ENCODE results near the gene PLXND1.

The PLXND1 gene

DNA sequence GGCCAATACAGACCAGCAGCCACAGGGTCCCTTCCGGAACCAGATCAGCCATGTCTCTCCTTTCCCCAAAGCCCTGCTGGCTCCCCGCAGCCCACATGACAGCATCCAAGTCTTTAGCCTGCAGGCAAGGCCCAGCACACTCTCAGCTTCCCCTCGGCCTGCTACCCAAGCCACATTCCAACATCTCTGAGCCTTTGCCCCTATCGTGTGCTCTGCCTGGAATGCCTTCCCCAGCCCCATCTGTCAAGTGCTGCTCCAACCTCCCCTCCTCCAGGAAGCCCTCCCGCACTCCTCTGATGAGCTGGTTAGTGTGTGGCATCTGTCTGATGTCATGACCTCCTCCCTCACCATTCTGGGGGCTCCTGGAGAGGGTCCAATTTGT lies 8.5 kb downstream of the PLXND1 start:
- no peak overlapping the region for H3K4me3 ChIP-seq (ENCODE audit: low read depth, low read length)
- DNase-seq (ENCODE audit: low read depth): no peak
- TF ChIP-seq CTCF (IDR thresholded peaks at IDR 0.05; ENCODE audit: low read depth, low read length) (no peak), POLR2A (IDR thresholded peaks at IDR 0.05; ENCODE audit: extremely low read depth, insufficient read length) (no peak), MYC (IDR thresholded peaks at IDR 0.05; ENCODE audit: low read depth, low read length) (no peak)
- TF ChIP-seq, protein P1, sequence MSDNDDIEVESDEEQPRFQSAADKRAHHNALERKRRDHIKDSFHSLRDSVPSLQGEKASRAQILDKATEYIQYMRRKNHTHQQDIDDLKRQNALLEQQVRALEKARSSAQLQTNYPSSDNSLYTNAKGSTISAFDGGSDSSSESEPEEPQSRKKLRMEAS (IDR thresholded peaks at IDR 0.05; ENCODE audit: low read depth, low read length): no peak

DNA sequence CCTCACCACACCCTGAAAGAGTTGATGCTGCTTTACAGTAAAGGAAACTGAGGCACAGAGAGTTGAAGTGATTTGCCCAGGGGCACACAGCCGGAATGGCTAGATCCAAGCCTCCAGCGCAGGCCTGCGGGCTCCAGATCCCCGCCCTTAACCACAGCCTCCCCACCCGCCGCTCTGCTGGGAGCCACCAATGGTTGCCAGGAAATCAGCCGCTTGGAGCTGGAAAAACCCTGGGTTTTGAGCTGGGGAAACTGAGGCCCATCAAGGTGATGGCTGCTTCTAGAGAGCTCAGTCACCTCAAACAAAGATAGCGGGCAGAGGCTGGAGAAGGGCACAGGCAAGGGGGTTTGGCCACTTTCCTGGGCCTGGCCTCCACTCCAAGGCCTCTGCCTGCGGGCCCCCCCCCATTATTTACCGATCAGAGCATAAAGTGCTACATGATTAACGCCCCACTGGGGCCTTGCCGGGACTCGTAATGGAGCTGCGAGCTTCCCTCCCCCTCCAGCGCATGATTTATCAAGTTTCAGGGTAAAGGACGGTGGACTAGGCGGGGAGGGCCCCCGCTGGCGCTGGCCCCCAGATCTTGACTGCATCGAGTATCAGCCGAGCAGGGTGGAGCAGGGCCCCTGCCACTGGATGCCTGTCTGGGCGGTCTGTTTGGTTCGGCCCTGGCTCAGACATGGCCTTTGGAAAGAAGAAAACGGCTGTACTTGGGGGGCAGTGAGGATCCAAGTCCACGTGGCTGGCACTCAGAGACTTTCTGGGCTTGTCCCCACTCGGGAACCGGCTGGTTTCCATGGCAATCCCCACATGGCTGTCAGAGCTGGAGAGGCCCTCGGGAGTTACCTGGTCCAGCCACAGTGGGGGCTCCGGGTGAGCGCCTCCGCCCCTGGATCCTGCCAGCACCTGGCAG lies 9.1 kb downstream of the PLXND1 start:
- no peak for DNase-seq (ENCODE audit: low read depth)
- peak overlapping the region; percentile 38 for H3K4me3 ChIP-seq (ENCODE audit: low read depth, low read length)
- TF ChIP-seq POLR2A (IDR thresholded peaks at IDR 0.05; ENCODE audit: extremely low read depth, insufficient read length): no peak
- TF ChIP-seq, protein P1 (IDR thresholded peaks at IDR 0.05; ENCODE audit: low read depth, low read length): no peak
- no peak for TF ChIP-seq CTCF (IDR thresholded peaks at IDR 0.05; ENCODE audit: low read depth, low read length)
- no peak for TF ChIP-seq MYC (IDR thresholded peaks at IDR 0.05; ENCODE audit: low read depth, low read length)

DNA sequence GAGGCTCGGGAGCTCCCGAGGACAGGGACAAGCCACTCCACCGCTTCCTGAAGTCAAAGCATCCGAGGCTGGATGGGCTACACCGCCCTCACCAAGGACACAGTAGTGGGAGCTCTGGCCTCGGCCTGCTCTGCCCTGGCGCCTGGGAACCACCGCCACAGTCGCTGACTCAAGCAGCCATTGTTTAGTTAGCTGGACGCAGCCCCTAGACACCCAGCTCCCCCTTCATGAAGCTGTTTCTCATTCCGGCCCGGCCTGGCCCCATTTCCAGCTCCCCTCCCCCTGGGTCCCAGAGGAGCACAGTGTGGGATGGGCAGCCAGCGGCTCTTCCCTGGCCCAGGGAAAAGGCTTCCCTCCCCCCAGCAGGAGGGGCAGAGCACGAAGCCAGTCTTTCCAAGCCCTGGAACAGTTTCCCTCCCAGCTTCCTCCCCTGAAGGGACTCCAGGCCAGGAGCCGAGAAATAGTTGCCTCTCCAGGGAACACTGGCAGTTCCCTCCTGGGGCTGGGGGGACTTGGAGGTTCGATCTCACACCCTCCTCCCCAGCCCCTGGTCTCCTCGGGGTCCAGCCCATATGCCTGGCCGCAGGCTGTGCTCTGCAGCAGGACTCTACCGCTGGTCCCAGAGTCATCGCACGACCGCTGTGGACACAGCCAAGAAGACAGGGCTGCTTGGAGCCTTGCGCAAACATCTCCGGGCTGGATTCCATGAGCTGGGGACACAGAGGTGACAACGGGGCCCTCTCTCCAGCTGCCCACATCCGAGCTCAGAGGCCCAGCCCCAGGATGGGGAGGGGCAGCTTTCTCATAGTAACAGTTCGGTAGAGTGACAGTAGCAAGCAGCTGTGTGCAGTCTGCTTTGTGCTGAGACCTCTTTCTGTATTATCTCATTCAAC lies 10.0 kb downstream of the PLXND1 start:
- peak overlapping the region; percentile 38 for H3K4me3 ChIP-seq (ENCODE audit: low read depth, low read length)
- DNase-seq (ENCODE audit: low read depth): peak; percentile 93
- TF ChIP-seq POLR2A (IDR thresholded peaks at IDR 0.05; ENCODE audit: extremely low read depth, insufficient read length) (no peak), CTCF (IDR thresholded peaks at IDR 0.05; ENCODE audit: low read depth, low read length) (no peak), MYC (IDR thresholded peaks at IDR 0.05; ENCODE audit: low read depth, low read length) (0 out of 2 replicates have a peak, but pooled peaks have one; percentile 18)
- TF ChIP-seq, protein P1 (IDR thresholded peaks at IDR 0.05; ENCODE audit: low read depth, low read length): peak; percentile 43; the same call in 1 of the 2 replicates

- no peak for DNase-seq (ENCODE audit: low read depth)
- TF ChIP-seq MYC (IDR thresholded peaks at IDR 0.05; ENCODE audit: low read depth, low read length): no peak
- no peak for TF ChIP-seq CTCF (IDR thresholded peaks at IDR 0.05; ENCODE audit: low read depth, low read length)
- TF ChIP-seq, protein P1 (IDR thresholded peaks at IDR 0.05; ENCODE audit: low read depth, low read length): no peak
- TF ChIP-seq POLR2A (IDR thresholded peaks at IDR 0.05; ENCODE audit: extremely low read depth, insufficient read length): no peak
- H3K4me3 ChIP-seq (ENCODE audit: low read depth, low read length): no peak overlapping the region
Observed at GRCh38 chr3:129595544-129596193, 10.8 kb downstream of the PLXND1 start.

GRCh38 chr3:129594907-129595390 lies 11.5 kb downstream of the PLXND1 start:
- TF ChIP-seq POLR2A (IDR thresholded peaks at IDR 0.05; ENCODE audit: extremely low read depth, insufficient read length) (no peak), MYC (IDR thresholded peaks at IDR 0.05; ENCODE audit: low read depth, low read length) (no peak), CTCF (IDR thresholded peaks at IDR 0.05; ENCODE audit: low read depth, low read length) (no peak)
- TF ChIP-seq, protein P1 (IDR thresholded peaks at IDR 0.05; ENCODE audit: low read depth, low read length): no peak
- DNase-seq (ENCODE audit: low read depth): no peak
- H3K4me3 ChIP-seq (ENCODE audit: low read depth, low read length): no peak overlapping the region

Data from NB4 (cell line).